HG03060 (cell line): Measurements from ENCODE around the gene EXOC6B.

ENCODE experiments used
- ATAC-seq: cut with Tn5 transposase; IDR thresholded peaks from one replicate; pipeline ENCODE4 v1.9.1; 2021; ENCODE audit warnings: low read depth, moderate number of reproducible peaks; ENCODE audit not compliant: unreplicated experiment

EXOC6B gene

DNA sequence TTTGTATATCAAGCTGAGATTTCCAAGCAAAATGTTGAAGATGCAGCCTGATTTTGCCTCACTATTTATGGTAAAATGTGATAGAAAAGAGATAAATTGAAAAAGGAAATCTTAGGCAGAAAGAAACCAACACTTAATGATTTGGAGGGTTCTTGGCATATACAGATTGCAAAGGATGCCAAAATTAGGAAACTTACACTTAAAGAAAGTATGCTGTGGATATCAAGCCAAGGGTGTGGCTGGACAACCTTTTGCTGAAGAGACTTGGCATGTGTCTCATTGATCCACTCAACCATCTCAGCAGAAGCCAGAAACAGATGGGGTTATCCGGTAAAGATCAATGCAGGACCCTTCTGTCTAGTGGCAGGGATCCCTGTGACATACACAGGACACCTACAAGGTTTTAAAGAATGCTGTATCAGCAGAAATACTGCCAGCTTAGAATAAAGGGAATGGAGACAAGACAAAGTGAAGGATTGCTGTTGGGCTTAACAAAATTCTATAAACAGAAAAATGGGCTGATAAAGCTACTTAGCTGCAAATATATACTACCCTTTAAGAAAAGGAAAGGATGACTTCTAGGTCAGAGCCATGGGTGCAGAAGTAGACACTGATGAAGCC lies 570.9 kb downstream of the EXOC6B start:
- ATAC-seq = no peak

GRCh38 chr2:72238311-72238710 lies 587.5 kb downstream of the EXOC6B start:
- no peak for ATAC-seq

GRCh38 chr2:72237549-72237948 lies 588.3 kb downstream of the EXOC6B start:
- no peak for ATAC-seq

GRCh38 chr2:72236445-72237067 lies 589.3 kb downstream of the EXOC6B start:
- ATAC-seq = no peak

- ATAC-seq = no peak
Measured at GRCh38 chr2:72235497-72236415, 590.1 kb downstream of the EXOC6B start.

- ATAC-seq = no peak
Measured at GRCh38 chr2:72233211-72233610, 592.6 kb downstream of the EXOC6B start.

DNA sequence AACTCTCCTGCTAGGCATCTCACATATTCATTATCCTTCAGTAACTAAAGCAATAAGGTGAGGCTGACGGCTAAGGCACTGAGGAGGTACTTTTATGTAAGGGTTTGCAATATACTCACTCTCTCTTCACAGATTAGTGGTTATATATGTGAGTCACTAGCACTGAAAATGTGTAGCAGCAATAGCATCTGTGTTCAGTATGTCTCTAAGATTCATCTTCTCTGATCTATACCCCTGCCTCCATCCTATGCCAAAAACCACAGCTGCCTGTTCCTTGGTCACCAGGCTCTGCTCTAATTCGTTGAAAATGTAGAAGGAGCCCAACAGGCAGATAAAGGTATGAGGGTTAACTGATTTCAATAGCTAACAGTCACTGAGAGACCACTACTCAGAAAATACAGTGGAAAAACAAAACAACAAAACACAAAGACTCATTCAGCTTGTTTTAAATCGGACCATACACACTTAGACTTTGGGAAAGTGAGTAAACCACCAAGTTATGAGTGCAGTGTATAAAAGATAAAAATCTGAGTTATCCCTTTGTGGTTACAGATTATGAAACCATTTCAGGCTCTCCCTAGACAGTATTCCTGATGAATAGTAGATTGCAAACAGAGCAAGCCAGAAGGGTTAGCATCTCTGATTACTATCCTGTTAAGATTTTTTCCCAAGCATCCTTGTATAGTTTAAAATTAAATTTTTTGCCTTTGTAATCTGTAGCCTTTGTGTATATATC lies 602.8 kb downstream of the EXOC6B start:
- no peak for ATAC-seq

DNA sequence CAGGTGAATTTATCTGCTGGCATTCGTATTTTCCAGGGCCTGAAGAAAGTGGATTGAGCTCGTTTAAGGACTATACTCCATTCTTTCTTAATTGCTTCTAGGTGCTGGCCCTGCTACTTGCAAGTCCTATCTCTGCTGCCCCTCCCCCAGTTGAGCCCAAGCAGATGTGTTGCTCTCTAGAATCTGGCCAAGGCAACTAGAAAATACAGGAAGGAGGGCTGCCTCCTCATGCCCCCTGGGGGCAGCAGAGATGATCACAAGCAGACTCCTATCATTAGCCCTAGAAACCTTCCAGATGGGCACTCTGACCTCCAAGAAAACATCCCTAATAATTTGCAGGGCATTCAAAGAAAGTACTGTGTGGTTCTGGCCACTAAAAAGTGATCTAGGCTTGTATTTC lies 605.7 kb downstream of the EXOC6B start:
- ATAC-seq = no peak

DNA sequence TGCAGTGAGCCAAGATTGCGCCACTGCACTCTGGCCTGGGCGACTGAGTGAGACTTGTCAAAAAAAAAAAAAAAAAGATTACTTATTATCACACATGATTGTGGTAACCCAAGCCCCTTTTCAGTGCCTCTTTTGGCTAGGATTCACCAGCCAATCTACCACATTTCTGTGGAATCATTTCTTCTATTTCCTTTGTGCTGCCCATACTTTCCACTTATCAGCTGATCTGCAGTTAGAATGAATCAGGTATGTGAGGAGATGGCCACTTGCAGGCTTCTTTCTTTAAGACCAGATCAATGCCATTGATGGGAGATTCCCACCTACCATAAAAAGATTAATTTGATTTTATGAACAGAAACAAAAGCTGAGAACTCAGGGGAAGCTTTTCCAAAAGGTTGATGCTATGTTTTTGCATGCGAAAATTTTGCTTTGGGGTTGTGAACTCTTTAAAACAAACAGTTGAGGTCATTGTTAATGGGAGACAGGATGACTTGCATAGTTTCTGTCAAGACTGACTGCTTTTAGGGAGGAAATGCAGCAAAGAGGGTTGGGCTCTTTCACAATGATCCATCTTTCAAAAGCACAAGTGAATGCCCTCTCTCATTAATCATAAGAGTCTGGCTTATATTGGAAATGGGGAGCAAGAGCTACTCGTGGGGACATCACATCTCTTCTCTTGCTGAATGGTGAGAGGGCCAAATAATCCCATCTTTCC lies 611.2 kb downstream of the EXOC6B start:
- no peak for ATAC-seq

DNA sequence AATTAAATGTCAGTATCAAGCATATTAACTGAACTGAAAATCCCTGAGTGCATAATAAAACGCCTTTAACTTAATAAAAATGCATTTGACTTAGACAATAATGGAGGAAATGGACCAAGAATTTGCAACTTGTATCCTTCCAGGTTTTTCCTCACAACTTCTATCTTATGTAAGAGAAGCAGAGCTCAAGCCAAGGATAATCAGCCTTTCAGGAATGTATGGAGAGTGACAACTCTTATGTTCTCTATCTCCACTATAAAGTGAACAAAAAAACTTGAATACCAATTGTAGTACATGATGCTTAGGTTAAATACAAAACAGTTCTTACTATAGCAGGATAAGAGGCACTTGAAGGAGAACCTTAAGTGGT lies 613.4 kb downstream of the EXOC6B start:
- ATAC-seq = no peak

- ATAC-seq = no peak
Measured at GRCh38 chr2:72211777-72212485, 613.9 kb downstream of the EXOC6B start.

GRCh38 chr2:72211350-72211749 lies 614.5 kb downstream of the EXOC6B start:
- no peak for ATAC-seq

GRCh38 chr2:72210470-72210869 lies 615.4 kb downstream of the EXOC6B start:
- no peak for ATAC-seq

GRCh38 chr2:72208225-72208624 lies 617.6 kb downstream of the EXOC6B start:
- ATAC-seq = no peak

DNA sequence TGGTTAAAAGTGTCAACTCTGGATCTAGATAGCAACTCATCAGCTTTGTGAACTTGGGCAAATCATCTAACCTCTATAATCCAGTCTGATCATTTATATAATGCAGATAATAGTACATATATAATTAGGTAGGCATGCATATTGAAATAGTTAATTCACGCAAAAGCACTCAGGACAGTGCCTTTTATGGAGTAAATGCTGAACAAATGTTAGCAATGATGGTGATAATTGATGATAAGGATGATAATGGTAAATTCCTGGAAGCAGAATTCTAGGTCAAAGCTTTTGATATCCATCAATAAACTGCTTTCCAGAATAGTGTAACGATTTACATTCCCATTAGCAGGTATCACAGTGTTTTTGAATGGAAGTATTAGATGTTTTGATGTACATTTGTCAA lies 618.5 kb downstream of the EXOC6B start:
- ATAC-seq = no peak

DNA sequence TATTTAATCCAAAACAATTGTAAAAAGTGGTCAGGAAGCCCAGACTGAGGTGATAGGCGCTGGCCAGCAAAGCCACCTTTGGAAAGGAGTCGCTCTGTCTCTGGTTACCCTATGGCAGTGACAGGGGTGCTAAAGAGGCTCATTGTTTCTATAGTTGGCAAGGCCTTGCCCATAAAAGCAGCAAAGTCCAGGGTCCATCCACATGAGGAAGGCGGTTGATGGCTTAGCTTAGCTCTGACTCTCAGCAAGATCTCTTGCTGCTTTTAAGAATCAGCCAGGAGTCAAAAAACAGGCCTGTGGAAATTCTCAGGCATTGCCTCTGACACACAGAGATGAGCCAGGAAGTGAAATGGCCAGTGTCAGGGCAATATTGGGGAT lies 620.3 kb downstream of the EXOC6B start:
- ATAC-seq = no peak

DNA sequence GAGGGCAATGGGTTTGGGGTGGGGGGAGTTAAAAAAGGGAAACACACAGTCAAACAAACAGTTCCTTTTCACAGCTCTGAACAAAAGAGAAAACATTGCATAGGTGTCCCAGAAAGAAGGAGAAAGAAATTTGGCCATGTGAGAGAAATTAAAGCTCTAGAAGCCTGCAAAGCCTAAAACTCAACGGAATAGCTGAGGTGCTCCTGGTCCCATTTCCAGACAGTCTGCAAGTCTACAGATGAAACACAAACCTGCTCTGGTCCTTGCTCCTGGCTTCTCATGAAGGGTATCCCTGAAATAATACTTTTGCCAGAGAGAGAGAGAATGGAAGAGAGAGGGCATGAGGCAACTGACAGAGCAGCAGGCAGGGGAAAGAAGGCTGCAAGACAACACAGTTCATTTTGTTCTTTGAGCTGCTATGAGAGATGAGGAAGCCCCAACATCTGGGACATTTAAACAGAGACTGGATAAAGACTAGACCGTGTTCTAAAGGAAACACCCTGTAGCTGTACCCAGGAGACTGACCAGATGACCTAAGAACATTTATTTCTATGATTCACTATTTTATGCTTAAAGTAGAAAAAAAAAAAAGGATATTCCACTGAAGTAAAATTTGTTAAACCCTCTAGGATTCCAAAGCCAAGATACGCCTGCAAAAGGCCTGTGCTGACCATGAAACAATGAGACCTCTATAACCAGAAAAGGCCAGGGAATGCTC lies 620.9 kb downstream of the EXOC6B start:
- no peak for ATAC-seq

GRCh38 chr2:72204156-72204785 lies 621.6 kb downstream of the EXOC6B start:
- no peak for ATAC-seq
